D721Med (cell line): ENCODE data around the gene CPTP.

Experiments
- DNase-seq: peaks from one replicate; pipeline ENCODE4 v3.0.0; 2011; ENCODE audit warnings: low spot score; ENCODE audit not compliant: insufficient read length
- FAIRE-seq: peaks from 2 replicates; lab custom pipeline; 2011; peaks lifted over from hg19 to GRCh38; lab: Jason Lieb, UNC
- CTCF ChIP-seq: IDR thresholded peaks from 2 replicates; pipeline ENCODE4 v1.5.1; 2012; ENCODE audit warnings: mild to moderate bottlenecking, control low read depth; ENCODE audit not compliant: insufficient read depth; ENCODE audit errors: missing control alignments

Gene CPTP

GRCh38 chr1:1330366-1331067 is 5.9 kb downstream of the CPTP start:
- DNase-seq (no peak), FAIRE-seq (no peak)
- no peak for TF ChIP-seq CTCF

DNA sequence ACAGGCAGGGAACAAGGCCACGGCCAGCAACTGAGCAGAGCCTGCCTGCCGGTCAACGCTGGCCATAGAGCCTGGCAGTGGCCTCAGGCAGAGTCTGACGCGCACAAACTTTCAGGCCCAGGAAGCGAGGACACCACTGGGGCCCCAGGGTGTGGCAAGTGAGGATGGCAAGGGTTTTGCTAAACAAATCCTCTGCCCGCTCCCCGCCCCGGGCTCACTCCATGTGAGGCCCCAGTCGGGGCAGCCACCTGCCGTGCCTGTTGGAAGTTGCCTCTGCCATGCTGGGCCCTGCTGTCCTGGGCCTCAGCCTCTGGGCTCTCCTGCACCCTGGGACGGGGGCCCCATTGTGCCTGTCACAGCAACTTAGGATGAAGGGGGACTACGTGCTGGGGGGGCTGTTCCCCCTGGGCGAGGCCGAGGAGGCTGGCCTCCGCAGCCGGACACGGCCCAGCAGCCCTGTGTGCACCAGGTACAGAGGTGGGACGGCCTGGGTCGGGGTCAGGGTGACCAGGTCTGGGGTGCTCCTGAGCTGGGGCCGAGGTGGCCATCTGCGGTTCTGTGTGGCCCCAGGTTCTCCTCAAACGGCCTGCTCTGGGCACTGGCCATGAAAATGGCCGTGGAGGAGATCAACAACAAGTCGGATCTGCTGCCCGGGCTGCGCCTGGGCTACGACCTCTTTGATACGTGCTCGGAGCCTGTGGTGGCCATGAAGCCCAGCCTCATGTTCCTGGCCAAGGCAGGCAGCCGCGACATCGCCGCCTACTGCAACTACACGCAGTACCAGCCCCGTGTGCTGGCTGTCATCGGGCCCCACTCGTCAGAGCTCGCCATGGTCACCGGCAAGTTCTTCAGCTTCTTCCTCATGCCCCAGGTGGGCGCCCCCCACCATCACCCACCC is 6.7 kb downstream of the CPTP start, which contains the start of gene TAS1R3:
Gene TAS1R3, plus strand, starts transcription at position 213 of the 898 bp plus-strand sequence. Its CDS starts 66 bp downstream, at position 279.
- no peak for DNase-seq
- no peak for FAIRE-seq
- TF ChIP-seq CTCF: no peak

DNA sequence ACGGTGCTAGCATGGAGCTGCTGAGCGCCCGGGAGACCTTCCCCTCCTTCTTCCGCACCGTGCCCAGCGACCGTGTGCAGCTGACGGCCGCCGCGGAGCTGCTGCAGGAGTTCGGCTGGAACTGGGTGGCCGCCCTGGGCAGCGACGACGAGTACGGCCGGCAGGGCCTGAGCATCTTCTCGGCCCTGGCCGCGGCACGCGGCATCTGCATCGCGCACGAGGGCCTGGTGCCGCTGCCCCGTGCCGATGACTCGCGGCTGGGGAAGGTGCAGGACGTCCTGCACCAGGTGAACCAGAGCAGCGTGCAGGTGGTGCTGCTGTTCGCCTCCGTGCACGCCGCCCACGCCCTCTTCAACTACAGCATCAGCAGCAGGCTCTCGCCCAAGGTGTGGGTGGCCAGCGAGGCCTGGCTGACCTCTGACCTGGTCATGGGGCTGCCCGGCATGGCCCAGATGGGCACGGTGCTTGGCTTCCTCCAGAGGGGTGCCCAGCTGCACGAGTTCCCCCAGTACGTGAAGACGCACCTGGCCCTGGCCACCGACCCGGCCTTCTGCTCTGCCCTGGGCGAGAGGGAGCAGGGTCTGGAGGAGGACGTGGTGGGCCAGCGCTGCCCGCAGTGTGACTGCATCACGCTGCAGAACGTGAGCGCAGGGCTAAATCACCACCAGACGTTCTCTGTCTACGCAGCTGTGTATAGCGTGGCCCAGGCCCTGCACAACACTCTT is 7.6 kb downstream of the CPTP start:
- no peak for TF ChIP-seq CTCF
- FAIRE-seq (no peak), DNase-seq (no peak)

DNA sequence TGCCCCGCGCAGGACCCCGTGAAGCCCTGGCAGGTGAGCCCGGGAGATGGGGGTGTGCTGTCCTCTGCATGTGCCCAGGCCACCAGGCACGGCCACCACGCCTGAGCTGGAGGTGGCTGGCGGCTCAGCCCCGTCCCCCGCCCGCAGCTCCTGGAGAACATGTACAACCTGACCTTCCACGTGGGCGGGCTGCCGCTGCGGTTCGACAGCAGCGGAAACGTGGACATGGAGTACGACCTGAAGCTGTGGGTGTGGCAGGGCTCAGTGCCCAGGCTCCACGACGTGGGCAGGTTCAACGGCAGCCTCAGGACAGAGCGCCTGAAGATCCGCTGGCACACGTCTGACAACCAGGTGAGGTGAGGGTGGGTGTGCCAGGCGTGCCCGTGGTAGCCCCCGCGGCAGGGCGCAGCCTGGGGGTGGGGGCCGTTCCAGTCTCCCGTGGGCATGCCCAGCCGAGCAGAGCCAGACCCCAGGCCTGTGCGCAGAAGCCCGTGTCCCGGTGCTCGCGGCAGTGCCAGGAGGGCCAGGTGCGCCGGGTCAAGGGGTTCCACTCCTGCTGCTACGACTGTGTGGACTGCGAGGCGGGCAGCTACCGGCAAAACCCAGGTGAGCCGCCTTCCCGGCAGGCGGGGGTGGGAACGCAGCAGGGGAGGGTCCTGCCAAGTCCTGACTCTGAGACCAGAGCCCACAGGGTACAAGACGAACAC is 8.3 kb downstream of the CPTP start:
- FAIRE-seq: no peak
- TF ChIP-seq CTCF: no peak
- no peak for DNase-seq

GRCh38 chr1:1333551-1334241 is 9.1 kb downstream of the CPTP start:
- DNase-seq (no peak), FAIRE-seq (no peak)
- no peak for TF ChIP-seq CTCF

DNA sequence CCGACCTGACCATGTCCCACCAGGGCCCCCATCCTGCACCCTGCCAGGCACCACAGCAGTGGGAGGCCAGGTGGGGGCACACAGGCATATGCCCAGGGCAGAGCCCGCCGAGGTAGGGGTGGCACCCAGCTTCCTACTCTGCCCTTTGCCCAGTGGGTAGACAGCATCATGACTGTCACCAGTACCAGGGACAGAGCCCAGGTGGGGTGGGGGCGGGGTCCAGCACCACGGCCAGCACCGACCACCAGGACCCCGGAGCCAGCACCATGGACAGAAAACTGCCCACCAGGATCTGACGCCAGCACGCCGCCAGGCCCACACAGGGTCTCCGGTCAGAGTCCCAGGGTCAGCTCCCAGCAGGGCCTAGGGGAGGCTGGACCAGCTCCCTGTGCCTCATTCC is 10.2 kb downstream of the CPTP start:
- FAIRE-seq (no peak), DNase-seq (no peak)

More for the DNA sequence above, 10.2 kb downstream of the CPTP start:
- TF ChIP-seq CTCF: no peak
